22Rv1 (cell line): Measurements from ENCODE around the gene TTC13.

Experiments
- H3K27ac ChIP-seq: fragments of 450-650 bp; 2 replicates; pipeline ENCODE4 v1.5.1; 2017
- CTCF ChIP-seq: fragments of 450-650 bp; IDR thresholded peaks from 2 replicates; pipeline ENCODE4 v1.5.1; 2017; ENCODE audit warnings: mild to moderate bottlenecking
- ZFX ChIP-seq: fragments of 450-650 bp; IDR thresholded peaks from 2 replicates; pipeline ENCODE4 v1.6.1; 2017; ENCODE audit warnings: antibody characterized with exemption, borderline replicate concordance

Gene TTC13

GRCh38 chr1:230930986-230931385 is 47.7 kb downstream of the TTC13 start:
- no peak overlapping the region for H3K27ac ChIP-seq
- TF ChIP-seq CTCF, result no peak
- TF ChIP-seq ZFX, result no peak

- no peak overlapping the region for H3K27ac ChIP-seq
- TF ChIP-seq ZFX (no peak), CTCF (no peak)
These were observed 52.5 kb downstream of the TTC13 start for GRCh38 chr1:230926182-230926581.

- TF ChIP-seq CTCF (no peak), ZFX (no peak)
These were observed 53.1 kb downstream of the TTC13 start for GRCh38 chr1:230925608-230926007.

GRCh38 chr1:230923176-230923575 is 55.5 kb downstream of the TTC13 start:
- H3K27ac ChIP-seq, result no peak overlapping the region

More at GRCh38 chr1:230925608-230926007, 53.1 kb downstream of the TTC13 start:
- H3K27ac ChIP-seq, result no peak overlapping the region

GRCh38 chr1:230922620-230923019 is 56.0 kb downstream of the TTC13 start:
- TF ChIP-seq CTCF (no peak), ZFX (no peak)
- H3K27ac ChIP-seq, result no peak overlapping the region

More at GRCh38 chr1:230923176-230923575, 55.5 kb downstream of the TTC13 start:
- TF ChIP-seq CTCF (no peak), ZFX (no peak)

GRCh38 chr1:230919207-230919606 is 59.5 kb downstream of the TTC13 start:
- TF ChIP-seq ZFX (no peak), CTCF (no peak)
- H3K27ac ChIP-seq, result no peak overlapping the region

GRCh38 chr1:230917284-230918135 is 61.2 kb downstream of the TTC13 start:
- H3K27ac ChIP-seq, result no peak overlapping the region
- peak; percentile 91 for TF ChIP-seq CTCF
- TF ChIP-seq ZFX, result no peak
